HCT116 (cell line): Measurements from ENCODE around the gene SHISAL2B. TPM values are rescaled to one million over a fixed set of nuclear protein-coding genes. Genes with fewer than 3 reads are reported as not detected.

Experiments used
- ATAC-seq: fragments of 200-7000 bp; cut with Tn5 transposase; 2 replicates; pipeline ENCODE4 v1.9.1; 2020; ENCODE audit warnings: mild to moderate bottlenecking, moderate library complexity
- BruUV-seq: library from RNA; stranded (reverse); fragments of 400-500 nt; replicated peaks from 2 replicates; lab custom pipeline; 2021; lab: Mats Ljungman, UMichigan
- CTCF ChIA-PET: fragments of 300-600 bp; sonication (Branson Sonifier 250); formaldehyde crosslinking; loops from one replicate; lab custom pipeline; 2021; ENCODE audit warnings: antibody characterized with exemption; lab: Charles Lee
- POLR2A ChIA-PET: fragments of 300-600, 350-600 bp; sonication (Branson Sonifier 250); formaldehyde crosslinking; loops from one replicate; lab custom pipeline; 2021; ENCODE audit warnings: antibody characterized with exemption; lab: Charles Lee
- RAD21 ChIA-PET, 2 experiments: fragments of 300-600 bp; sonication (Branson Sonifier 250); formaldehyde crosslinking; loops; one replicate each; lab custom pipeline; 2023; ENCODE audit warnings: low total read pairs in 2 of 2; ENCODE audit not compliant: uncharacterized antibody in 2 of 2, unreplicated experiment in 2 of 2, low non-redundant PET in 1 of 2; lab: Charles Lee
- DNase-seq: peaks from one replicate; pipeline ENCODE4 v3.0.0-alpha.2; 2010; ENCODE audit warnings: low read depth, low spot score
- H2AFZ ChIP-seq: fragments of 200-600 bp; shearing (Covaris generic), sonication (generic); 2 replicates; pipeline ENCODE4 v1.6.1; 2017; ENCODE audit warnings: low read depth, mixed run types, mixed read lengths, antibody characterized with exemption, low read length; ENCODE audit not compliant: poor library complexity, severe bottlenecking
- H3K27ac ChIP-seq: 2 replicates; pipeline ENCODE4 v1.5.1; 2012; ENCODE audit warnings: low read depth, low read length
- H3K27me3 ChIP-seq: fragments of 200-600 bp; sonication (generic); 2 replicates; pipeline ENCODE4 v1.6.1; 2016; ENCODE audit warnings: mixed run types, low read length, mixed read lengths; ENCODE audit not compliant: insufficient read depth
- H3K36me3 ChIP-seq, 2 experiments: fragments of 200-500 bp in 1 of 2; fragments of 200-600 bp in 1 of 2; sonication (Bioruptor generic) in 1 of 2; sonication (generic) in 1 of 2; 2 replicates each; pipeline versions ENCODE4 v1.5.1 to v1.6.1; 2014 to 2016; ENCODE audit warnings: low read length in 2 of 2, inconsistent platforms in 1 of 2, mixed read lengths in 1 of 2, mixed run types in 1 of 2; ENCODE audit not compliant: insufficient read depth in 2 of 2, control insufficient read depth in 1 of 2
- H3K4me1 ChIP-seq, 2 experiments: fragments of 200-600 bp in 1 of 2; sonication (generic) in 1 of 2; 2 replicates each; pipeline versions ENCODE4 v1.5.1 to v1.6.1; 2012 to 2017; ENCODE audit warnings: low read length in 2 of 2, inconsistent platforms in 1 of 2, mild to moderate bottlenecking in 1 of 2, mixed read lengths in 1 of 2, mixed run types in 1 of 2, moderate library complexity in 1 of 2; ENCODE audit not compliant: insufficient read depth in 2 of 2, control insufficient read depth in 1 of 2
- H3K4me2 ChIP-seq: fragments of 200-600 bp; sonication (generic); 2 replicates; pipeline ENCODE4 v1.6.1; 2017; ENCODE audit warnings: mixed run types, low read length, mixed read lengths
- H3K4me3 ChIP-seq, 2 experiments: fragments of 200-600 bp in 1 of 2; sonication (generic) in 1 of 2; replicated peaks in 1 of 2; 2 replicates each; pipeline ENCODE4 v1.5.1; 2011 to 2016; ENCODE audit warnings: low read length in 2 of 2, control low read depth in 1 of 2, low read depth in 1 of 2, mild to moderate bottlenecking in 1 of 2, mixed read lengths in 1 of 2, mixed run types in 1 of 2
- H3K79me2 ChIP-seq: fragments of 200-600 bp; sonication (generic); 2 replicates; pipeline ENCODE4 v1.6.1; 2017; ENCODE audit warnings: mild to moderate bottlenecking, mixed run types, low read length, moderate library complexity, mixed read lengths; ENCODE audit not compliant: insufficient read depth
- H3K9ac ChIP-seq: fragments of 200-600 bp; sonication (generic); 2 replicates; pipeline ENCODE4 v1.6.1; 2016; ENCODE audit warnings: low read length, mixed read lengths
- H3K9me2 ChIP-seq: fragments of 200-600 bp; sonication (generic), shearing (Covaris generic); 2 replicates; pipeline ENCODE4 v1.6.1; 2017; ENCODE audit warnings: mixed run types, mild to moderate bottlenecking, moderate library complexity; ENCODE audit not compliant: insufficient read depth
- H3K9me3 ChIP-seq, 2 experiments: fragments of 200-500 bp in 1 of 2; fragments of 200-600 bp in 1 of 2; sonication (Bioruptor generic) in 1 of 2; sonication (generic) in 1 of 2; 2 replicates each; pipeline ENCODE4 v1.6.1; 2014 to 2017; ENCODE audit warnings: low read length in 2 of 2, mixed read lengths in 2 of 2, inconsistent platforms in 1 of 2, low read depth in 1 of 2, mild to moderate bottlenecking in 1 of 2, mixed run types in 1 of 2, moderate library complexity in 1 of 2; ENCODE audit not compliant: control insufficient read depth in 1 of 2, insufficient read depth in 1 of 2
- H4K20me1 ChIP-seq: fragments of 200-600 bp; sonication (generic), shearing (Covaris generic); 2 replicates; pipeline ENCODE4 v1.6.1; 2017; ENCODE audit warnings: mixed run types, mild to moderate bottlenecking, moderate library complexity; ENCODE audit not compliant: insufficient read depth
- ATF3 ChIP-seq: IDR thresholded peaks from 2 replicates; pipeline ENCODE4 v1.6.1; 2012
- CEBPB ChIP-seq: IDR thresholded peaks from 2 replicates; pipeline ENCODE4 v1.6.1; 2012; ENCODE audit warnings: low read depth
- EGR1 ChIP-seq: IDR thresholded peaks from 2 replicates; pipeline ENCODE4 v1.6.1; 2012; ENCODE audit warnings: low read depth
- ELF1 ChIP-seq: IDR thresholded peaks from 2 replicates; pipeline ENCODE4 v1.6.1; 2012; ENCODE audit warnings: low read depth, borderline replicate concordance
- EZH2 ChIP-seq: fragments of 200-600 bp; sonication (generic); IDR thresholded peaks from 2 replicates; pipeline ENCODE4 v1.6.1; 2017; ENCODE audit warnings: antibody characterized with exemption, mixed run types
- FOSL1 ChIP-seq: IDR thresholded peaks from 2 replicates; pipeline ENCODE4 v1.6.1; 2012; ENCODE audit warnings: low read depth
- POLR2A ChIP-seq: IDR thresholded peaks from 2 replicates; pipeline ENCODE4 v1.7.0; 2011; ENCODE audit warnings: borderline replicate concordance; ENCODE audit not compliant: insufficient read depth, insufficient read length; ENCODE audit errors: extremely low read depth
- REST ChIP-seq: IDR thresholded peaks from 2 replicates; pipeline ENCODE4 v1.6.1; 2012; ENCODE audit warnings: low read depth
- SIN3A ChIP-seq: IDR thresholded peaks from 2 replicates; pipeline ENCODE4 v1.6.1; 2012; ENCODE audit warnings: low read depth
- SRF ChIP-seq: IDR thresholded peaks from 2 replicates; pipeline ENCODE4 v1.6.1; 2012; ENCODE audit warnings: low read depth
- ZBTB33 ChIP-seq: IDR thresholded peaks from 2 replicates; pipeline ENCODE4 v1.6.1; 2011; ENCODE audit warnings: mild to moderate bottlenecking, low read length, moderate library complexity; ENCODE audit not compliant: insufficient replicate concordance; ENCODE audit errors: extremely low read depth
- ZFX ChIP-seq: fragments of 450-650 bp; IDR thresholded peaks from 2 replicates; pipeline ENCODE4 v1.6.1; 2017
- intact Hi-C: fragments of 100-400 bp; cut with micrococcal nuclease; formaldehyde crosslinking; loops from 2 replicates; pipeline ENCODE4 v1.10.0; 2022
- total RNA-seq: library from RNA; stranded (reverse); gene quantifications from one replicate; pipeline ENCODE4 v1.2.1, GENCODE V29; 2021; ENCODE audit not compliant: unreplicated experiment

The SHISAL2B gene
- total RNA-seq, 1 experiment from 2014 or later, result not detected

- H4K20me1 ChIP-seq, result no peaks in the 10 kb centered on the region
- no peaks in the 10 kb centered on the region for H3K9me3 ChIP-seq
- H3K36me3 ChIP-seq, result no peaks in the 10 kb centered on the region; a peak in 1 of 4 replicates
- H3K79me2 ChIP-seq, result peaks cover 15% of the 10 kb centered on the region
- ATAC-seq (no peak), DNase-seq (no peak)
- no peak overlapping the region for H3K4me3 ChIP-seq
- H3K9ac ChIP-seq, result no peak overlapping the region
- intact Hi-C loops, result no loop called here
- H3K27ac ChIP-seq, result no peak overlapping the region
- no peak for TF ChIP-seq ZFX
- TF ChIP-seq EGR1, result no peak
- no peak for TF ChIP-seq SIN3A
- no peak for TF ChIP-seq SRF
- no peak for TF ChIP-seq ZBTB33
- TF ChIP-seq FOSL1, result no peak
- no peak for TF ChIP-seq ELF1
- TF ChIP-seq EZH2, result no peak
- no peak for TF ChIP-seq ATF3
- TF ChIP-seq CEBPB, result no peak
- TF ChIP-seq POLR2A, result no peak
- no peak for TF ChIP-seq REST
- no peak overlapping the region for H3K4me2 ChIP-seq
- no TSS peak for BruUV-seq
- no peaks in the 10 kb centered on the region for H3K9me2 ChIP-seq
- no peak overlapping the region for H2AFZ ChIP-seq
- ChIA-PET CTCF (no interaction called here), RAD21 (no interaction called here), POLR2A (no interaction called here)
- H3K4me1 ChIP-seq, result no peaks in the 10 kb centered on the region
- no peaks in the 10 kb centered on the region for H3K27me3 ChIP-seq
Measured at GRCh38 chr5:64749385-64749784, 59.1 kb downstream of the SHISAL2B start.
